HS-5 (cell line): ENCODE results near the gene SLC8A1.

Experiments used
- DNase-seq: peaks from one replicate; pipeline ENCODE4 v3.0.0-alpha.2; 2012; ENCODE audit warnings: low read depth

The SLC8A1 gene

DNA sequence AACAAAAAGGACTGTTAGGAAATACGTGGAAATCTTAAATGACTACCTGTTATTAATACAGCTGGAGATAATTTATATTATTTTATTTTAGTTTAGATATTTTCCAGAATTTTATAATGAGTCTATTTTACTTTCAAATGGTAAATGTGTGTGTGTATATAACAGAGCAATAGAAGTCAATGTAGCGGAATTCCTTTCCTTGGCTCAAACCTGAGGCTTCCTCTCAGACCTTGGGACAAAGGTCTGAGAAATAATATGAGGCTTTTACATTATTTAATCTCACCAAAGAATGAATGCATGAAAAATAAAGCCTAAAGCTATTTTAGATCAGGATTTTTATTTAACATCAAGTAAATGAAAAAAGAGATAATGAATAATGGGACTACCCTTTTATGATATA is 65.7 kb downstream of the SLC8A1 start:
- no peak for DNase-seq

DNA sequence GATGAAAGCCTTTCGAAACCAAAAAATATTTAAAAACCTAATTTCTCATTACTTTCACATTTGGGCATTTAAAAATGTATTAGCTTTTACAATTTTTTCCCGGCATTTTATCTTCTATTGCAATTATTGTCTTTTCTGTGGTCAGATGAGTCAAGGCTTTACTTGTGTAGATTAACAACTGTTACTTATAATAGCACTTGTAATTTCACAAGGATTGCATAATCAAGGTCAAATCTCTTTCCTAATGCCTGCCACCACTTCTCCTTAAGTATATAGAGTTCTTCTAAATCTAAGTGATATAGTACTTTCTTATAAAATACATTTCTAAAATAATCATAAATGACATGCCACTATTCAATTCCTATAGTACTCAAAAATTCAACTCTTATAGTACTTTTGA is 67.2 kb downstream of the SLC8A1 start:
- DNase-seq = peak; percentile 52

DNA sequence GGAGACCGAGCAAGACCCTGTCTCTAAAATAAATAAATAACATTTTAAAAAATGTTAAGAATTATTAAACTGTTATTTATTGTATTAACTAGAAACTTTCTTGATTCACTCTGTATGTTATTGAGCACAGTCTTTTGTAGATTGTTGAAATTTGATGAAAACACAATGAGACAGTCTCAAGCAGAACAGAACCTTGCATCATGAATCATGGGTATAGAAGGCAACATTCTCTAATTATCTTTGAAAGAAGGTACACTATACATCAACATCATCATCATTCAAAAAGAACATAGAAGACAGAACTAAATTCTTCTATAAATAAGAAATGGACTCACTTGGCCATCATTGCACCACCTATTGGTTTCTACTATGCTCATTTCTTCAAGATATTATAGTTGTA is 67.7 kb downstream of the SLC8A1 start:
- no peak for DNase-seq

DNA sequence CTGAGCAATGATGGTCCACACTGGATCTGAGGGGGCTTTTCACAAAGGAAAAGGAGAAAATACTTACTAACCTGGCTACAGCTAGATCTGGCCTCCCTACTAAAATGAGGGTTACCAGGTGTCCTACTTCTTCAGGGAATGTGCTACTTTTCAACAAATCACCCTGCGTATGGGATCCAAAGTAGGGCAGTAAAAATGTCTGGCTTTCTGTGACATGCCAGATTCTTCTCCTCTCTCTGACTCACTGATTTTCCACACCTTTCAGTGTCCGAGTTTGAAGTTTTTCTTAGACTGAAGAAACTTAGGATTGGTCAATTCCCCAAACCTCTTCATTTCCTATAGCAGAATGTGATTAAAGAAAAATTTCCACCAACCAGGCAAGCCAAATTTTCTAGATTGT is 71.2 kb downstream of the SLC8A1 start:
- DNase-seq = no peak

DNA sequence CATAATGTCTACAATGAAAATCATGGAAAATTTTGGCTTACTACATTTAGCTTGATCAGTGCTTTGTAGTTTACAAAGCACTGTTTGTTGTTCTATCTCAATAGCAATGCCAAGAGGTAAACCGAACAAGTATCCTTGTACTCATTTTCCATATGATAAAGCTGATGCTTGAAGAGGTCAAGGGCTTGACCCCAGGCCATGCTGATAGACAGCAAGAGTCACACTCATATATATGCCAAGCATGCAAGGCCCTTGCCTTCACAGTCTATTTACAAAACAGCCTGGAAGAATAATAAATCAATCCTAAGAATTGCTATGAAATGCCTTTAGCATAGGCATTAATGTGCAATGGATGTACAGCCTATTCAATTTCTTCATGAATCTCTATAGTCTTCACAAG is 71.8 kb downstream of the SLC8A1 start:
- no peak for DNase-seq

DNA sequence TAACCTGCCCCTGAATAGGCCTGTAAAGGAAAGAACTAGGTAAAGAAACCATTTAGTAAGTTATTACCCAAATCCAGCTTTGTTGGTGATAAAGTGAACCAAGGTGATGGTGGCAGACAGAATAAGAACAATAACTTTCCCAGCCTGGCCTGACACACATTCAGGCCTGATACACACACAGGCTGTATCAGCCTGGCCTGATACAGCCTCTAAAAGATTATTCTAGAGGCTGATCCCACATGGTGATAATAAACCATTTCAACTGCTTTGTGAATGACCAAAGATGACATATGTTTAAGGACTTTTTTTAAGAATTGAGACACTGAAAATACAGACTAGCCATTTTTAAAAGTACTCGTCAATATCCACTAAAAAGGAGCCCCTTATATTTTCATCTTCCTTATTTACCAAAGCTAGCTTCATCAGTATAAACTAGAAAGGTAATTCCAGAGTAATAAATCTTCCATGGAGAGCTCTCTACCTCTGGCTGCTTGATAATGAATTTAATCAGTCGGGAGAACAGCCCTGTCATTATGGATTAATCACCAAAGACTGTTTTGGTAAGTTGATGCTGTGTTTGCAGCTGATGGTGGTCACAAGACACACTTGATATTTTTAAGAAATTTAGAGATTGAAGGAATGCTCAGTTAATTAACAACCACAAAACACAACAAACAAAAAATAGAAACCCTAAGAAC is 77.2 kb downstream of the SLC8A1 start:
- no peak for DNase-seq

DNA sequence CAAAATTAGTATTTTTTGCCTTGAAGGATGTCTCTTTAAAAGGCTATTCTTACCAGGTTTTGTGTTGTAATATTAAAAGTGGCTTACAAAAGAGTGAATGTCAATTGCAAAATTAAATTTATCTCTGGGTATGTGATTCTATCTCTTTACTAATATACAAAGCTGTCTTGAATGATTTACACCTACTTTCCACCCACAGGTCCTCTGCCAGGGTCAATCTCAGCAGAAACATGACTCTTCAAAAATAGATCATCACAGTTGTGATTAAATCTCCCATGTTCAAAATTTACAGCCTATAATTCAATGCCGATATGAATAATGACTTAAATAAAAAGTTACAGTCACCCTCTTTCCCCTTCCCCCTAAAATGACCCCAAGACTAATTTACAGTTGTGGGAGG is 78.8 kb downstream of the SLC8A1 start:
- no peak for DNase-seq

DNA sequence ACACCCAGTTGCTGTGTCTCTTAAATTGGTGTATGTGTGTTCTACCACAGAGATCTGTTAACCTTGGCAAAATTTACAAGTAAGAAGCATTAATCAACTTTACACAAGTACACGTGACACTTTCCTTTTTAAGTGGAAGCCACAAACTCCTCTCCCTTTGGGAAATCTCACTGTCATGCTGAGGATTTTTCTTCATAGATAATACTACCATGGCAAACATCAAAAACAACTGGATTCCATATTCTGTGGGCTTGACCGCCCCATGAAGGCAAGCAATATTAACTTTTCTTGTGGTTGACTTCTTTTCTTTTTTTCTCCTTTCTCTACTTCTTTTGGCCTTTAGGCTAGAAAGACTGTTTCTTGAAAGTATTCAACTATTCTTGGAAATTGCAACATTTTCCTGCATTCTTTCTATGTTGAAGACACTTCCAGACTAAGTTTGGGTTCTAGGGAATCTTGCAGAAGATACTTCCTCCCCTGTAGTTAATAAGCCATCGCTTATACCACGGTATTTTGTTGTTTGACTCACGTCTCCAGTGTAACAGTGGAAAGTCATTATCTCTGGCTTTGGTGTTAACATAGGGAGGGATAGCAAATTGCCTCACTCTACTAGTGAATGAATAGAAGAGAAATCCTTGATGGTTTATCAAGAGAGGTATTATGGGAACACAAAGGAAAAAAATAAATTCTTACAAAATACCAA is 79.5 kb downstream of the SLC8A1 start:
- DNase-seq = no peak

DNA sequence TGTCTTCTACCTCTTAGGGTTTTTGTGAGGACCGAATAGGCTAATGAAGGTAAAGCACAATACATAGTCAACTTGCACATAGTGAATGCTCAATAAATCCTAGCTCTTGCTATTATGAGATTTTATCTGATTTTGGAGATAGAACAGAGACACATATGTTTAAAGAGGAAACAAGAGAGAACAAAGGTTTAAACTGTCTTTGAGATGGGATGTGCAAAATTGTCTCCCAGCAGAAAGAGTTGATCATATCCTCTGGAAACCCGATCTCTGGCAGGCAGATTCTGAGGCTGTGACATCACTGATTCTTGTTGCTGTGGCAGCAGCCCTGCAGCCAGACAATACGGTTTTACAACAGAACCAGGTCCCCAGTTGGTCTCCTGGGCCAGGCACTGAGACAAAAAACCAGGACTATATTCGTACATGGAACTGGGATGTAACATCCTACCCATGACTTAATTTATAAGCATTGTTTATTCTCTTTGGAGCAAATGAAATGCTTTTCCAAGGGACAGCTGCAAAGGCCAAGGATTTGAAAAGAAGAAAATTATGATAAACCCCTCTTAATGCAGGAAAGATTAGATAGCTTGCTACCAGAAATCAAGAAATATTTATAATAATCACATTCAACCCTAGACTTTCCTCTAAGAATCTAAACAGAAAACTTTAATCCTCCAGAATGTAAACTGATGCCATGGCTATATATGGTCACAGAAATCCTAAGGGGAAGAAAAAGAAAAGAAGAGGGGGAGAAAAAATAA is 80.2 kb downstream of the SLC8A1 start:
- peak; percentile 30 for DNase-seq

DNA sequence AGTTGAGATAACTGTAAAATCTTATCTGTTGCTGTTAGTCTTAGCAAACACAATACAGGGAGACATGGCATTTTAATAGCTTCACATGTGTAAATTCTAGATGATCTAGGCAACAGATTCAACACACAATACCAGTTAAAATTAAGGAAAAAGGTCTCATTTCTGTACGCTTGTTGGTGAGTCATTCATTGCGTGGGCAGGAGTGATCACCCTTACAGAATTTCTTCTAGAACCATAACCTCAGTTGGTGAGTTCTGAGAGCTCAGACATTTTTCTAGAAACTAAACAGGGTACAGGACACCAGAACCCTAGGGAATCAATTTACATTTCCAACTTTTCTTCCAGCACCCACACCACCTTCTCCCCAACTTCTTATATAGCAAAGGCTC is 81.9 kb downstream of the SLC8A1 start:
- no peak for DNase-seq

DNA sequence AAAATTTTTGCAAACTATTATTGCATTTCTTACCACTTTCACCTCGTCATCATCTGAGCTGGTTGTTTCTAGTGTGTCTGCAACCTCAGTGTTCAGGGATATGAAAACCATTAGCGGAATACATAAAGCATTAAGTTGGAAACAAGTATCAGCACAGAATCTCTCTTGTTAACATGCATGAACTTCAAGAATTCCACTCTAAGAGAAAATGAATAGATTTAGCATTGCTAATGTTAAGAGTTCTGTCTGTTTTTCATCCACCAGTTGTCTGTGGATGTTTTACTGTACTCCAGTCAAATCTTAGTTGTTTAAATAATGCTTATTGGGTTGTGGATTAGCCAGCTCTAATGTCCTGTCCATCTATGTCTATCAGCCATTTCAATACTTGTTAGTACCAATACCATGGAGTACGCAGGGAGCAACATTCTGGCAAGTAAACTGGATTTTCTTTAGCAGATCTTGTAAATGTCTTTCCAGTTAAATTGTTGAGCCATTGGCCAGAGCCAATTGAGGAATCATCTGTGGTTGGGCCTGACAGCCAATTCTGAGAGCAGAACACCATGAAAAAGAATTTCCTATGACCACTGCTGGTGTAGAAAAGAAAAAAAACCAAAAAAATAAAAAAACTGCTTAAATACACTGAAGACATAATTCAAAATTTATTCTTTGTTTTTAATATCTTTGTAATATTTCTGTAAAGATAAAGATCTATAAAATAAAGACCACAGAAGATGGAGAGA is 82.5 kb downstream of the SLC8A1 start:
- no peak for DNase-seq

DNA sequence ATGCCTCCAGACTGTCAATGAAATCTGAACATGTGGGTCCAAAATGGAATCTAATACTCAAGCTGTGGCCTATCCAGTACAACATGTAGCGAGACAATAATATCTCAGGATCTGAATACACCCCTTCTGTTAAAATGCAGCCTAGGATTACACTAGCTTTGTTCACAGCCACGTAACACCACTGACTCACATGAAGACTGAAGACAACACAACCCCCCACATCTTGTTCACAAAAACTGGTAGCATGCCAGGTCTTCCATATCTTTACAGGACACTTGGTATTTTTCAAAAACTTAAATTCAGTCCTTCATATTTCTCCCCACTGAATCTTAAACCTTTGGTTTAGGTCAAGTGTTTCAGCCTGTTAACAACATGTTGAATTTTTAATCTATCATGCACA is 84.2 kb downstream of the SLC8A1 start:
- no peak for DNase-seq

DNA sequence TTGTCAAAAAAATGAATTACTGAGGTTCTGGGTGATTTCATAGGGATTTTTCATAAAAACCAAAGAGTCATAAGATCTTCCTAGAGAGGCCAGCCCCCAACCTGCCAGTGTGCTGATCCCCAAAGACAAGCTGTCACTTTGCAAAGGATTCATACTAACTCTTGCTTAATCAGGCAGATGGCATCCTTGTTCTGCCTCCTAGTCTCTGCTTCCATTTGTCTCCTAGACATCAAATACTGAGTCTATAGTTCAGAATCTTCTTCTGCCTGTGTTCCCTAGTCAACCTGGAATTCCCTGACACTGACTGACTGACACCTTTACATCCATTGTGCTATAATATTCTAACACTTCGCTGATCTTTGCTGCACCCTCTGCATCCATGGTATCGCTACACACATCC is 84.9 kb downstream of the SLC8A1 start:
- DNase-seq = no peak

DNA sequence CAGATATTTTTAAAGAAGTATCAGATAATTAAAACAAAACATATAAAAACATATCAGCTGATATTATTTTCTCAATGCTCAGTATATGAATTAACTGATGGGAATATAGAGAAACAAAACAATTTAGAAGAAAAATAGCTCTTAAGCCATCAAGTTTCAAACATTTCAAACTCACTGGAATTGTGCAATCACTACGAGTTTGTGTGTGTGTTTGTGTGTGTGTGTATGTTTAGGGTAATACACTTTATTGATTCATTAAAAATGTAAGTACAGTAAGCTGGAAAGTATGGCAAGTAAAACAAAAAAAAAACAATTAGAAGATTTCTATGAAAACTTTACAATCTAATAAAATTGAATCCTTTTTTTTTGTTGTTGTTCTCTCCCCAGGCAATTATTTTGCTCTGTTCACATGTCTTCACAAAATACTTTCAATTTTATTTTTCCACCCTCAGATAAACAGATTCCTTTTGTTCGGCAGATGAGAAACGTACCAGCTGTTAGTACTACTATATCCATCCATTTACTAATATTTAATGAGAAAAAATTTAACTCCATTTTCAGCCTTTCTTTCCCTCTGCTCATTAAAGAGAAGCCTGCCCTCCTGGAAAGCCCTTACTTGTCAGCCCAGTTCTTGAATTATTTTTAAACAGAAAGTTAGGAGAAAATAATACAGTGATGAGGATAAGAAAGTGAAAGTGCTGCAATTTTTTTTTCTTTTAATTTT is 87.6 kb downstream of the SLC8A1 start:
- DNase-seq = no peak

DNA sequence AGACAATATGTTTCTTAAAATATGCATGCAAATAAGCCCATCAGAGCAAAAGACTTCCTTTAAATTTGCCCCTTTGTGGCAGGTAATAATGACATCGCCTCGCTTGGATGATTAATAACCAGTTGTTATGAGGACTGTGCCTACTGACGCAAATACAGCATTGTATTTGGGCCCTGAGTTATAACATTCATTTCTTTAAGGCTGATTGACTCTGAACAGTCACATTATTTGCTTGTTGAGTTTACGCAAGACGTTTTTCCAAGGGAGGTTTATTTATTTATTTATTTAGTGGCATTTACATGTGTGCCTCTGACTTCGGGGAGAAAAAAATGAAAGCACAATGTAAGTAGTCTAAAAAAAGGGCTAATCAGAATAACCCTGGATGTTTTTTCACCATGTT is 88.3 kb downstream of the SLC8A1 start:
- no peak for DNase-seq

DNA sequence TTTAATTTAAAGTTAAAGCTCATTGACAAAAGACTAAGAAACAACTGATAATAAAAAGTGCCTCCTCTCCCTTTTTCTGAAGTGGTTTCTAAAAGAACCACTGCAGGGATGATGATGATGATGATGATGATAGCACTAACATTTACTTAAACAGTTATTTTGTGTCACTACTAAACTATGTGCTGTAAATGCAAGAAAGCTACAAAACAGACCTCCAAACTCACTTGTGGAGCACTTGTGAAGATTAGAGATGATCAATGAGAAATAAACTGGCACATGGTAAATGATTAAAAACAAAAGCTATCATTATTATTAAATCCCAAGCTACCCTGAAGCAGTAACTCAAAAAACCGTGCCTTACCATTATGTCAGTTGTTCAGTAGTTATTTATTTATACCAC is 88.7 kb downstream of the SLC8A1 start:
- no peak for DNase-seq

DNA sequence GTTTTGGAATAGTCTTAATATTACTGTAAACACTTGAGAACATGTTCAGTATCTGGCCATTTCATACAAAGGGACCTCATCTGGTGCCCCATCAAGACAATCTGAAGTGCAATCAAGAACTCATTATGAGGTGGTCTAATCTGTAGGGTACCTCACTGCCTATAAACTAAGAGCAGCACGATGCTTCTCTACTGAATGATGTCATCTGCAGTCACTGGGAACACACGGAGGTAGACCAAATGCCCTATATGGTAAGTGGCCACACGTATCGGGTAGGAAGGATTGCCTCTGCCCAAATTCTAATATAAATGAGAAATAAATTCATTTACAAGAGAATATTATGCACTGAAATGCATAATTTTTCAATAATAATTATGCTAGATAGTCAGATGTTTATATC is 90.4 kb downstream of the SLC8A1 start:
- DNase-seq = no peak

DNA sequence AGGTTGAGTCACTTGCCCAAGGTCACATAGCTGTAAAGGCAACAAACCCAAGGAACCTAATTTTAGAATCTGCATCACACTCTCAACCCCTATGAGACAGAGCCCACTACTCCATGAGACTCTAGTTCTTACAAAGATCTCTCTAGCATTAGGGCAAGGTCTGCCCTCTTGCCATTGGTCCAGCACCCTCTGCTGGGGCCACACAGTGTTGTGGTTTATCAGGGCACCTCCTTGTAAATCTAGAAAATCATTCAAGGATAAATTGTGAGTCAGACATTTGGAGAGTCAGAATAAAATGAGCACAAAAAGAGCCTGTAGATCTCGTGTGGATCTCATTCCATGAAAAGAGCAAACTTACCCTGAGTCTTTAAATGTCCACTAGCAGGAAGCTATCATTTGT is 91.2 kb downstream of the SLC8A1 start:
- no peak for DNase-seq

DNA sequence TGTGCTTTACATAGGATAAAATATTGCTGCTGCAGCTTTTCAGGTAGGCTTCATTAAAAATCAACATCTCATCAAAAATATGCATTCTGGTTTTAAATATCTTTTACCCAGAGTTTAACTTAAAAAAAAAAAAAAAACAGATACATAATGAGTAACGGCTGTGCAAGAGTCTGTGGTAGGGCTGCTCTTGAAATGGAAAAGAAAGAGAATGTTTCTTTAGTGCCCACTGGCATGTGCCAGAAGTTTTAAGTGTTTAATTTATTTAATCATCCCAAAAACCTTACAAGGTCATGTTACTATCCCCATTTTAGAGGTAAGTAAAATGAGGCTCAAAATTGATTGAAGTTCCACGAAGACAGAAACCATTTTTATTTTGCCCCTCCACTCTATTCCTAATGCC is 92.1 kb downstream of the SLC8A1 start:
- DNase-seq = no peak

DNA sequence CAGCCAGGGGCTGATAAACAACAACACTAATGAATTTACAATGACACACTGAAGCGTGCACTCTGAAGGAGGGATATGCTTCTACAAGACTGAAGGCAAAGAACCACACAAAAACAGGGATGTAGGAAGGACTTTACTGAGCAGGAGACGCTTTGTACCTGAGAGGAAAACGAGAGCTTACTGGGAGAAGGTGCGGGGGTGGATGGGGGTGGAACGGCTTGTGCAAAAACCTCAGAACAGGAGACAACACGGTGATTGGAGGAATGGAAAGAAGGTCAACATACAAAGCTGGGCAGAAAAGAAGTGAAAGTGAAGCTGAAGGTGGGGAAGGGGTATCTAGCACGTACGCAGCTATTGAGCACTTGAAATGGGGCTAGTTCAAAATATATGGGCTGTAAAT is 93.1 kb downstream of the SLC8A1 start:
- DNase-seq = no peak

DNA sequence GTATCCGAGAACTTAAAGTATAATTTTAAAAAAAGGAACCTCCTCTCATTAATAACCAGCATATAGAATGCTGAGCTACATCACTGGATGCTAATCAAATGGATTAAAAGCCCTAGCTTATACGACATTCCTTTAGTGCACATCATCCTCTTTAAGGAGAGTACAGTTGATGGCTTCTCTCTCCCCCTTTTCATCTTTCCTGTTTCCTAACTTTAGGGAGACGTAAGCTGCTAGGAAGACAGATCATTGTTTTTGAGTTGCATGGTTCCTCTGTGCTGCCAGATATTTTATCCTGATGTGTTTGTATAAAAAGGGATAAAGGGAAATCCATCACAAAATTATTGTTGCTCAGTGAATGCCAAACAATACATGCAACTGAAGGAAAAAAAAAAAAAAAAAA is 94.2 kb downstream of the SLC8A1 start:
- no peak for DNase-seq

DNA sequence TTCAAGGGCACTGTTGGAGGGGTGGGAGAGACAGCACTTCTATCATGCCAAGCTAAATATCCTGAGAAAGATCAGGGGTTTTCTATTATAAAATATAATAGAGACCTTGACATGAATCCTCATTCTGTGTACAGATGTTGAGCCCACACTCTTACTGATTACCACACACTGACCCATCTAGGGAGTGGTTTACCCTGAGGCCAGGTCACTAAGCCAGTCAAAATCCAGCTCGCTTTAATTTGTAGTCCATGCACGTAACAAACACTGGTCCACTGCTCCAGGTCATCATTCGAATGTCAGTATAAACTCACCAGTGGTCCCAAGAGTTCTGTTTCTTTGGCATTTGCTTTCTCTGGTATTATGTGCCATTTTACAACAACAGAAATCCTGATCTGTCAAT is 96.4 kb downstream of the SLC8A1 start:
- DNase-seq = no peak
